Upper lobe of right lung (tissue), 1 donor: ENCODE data around the gene PCSK9. TPM values are rescaled to one million over a fixed set of nuclear protein-coding genes. Genes with fewer than 3 reads are reported as not detected.

Experiments
- ATAC-seq: fragments of 200-7000 bp; cut with Tn5 transposase; one replicate; pipeline ENCODE4 v1.9.1; 2020; ENCODE audit warnings: mild to moderate bottlenecking, moderate library complexity
- DNase-seq: peaks from one replicate; pipeline ENCODE4 v3.0.0-alpha.2; 2020
- H3K27ac ChIP-seq: fragments of 200-600 bp; one replicate; pipeline ENCODE4 v1.8.0; 2022
- H3K27me3 ChIP-seq: fragments of 200-600 bp; one replicate; pipeline ENCODE4 v1.8.0; 2022; ENCODE audit warnings: mild to moderate bottlenecking
- H3K36me3 ChIP-seq: fragments of 200-600 bp; one replicate; pipeline ENCODE4 v1.8.0; 2022
- H3K4me1 ChIP-seq: fragments of 200-600 bp; one replicate; pipeline ENCODE4 v1.8.0; 2022
- H3K4me3 ChIP-seq: fragments of 200-600 bp; one replicate; pipeline ENCODE4 v1.8.0; 2022; ENCODE audit warnings: mild to moderate bottlenecking
- H3K9me3 ChIP-seq: fragments of 200-600 bp; one replicate; pipeline ENCODE4 v1.8.0; 2022
- CTCF ChIP-seq: fragments of 200-600 bp; IDR thresholded peaks from one replicate; pipeline ENCODE4 v1.8.0; 2022; ENCODE audit warnings: antibody characterized with exemption
- intact Hi-C: fragments of 100-400 bp; cut with DNase I; formaldehyde crosslinking; loops from one replicate; pipeline ENCODE4 v1.11.0; 2022
- total RNA-seq: library from RNA; stranded (reverse); fragmentation: NEBNext Ultra II Directional; extraction: Animal tissue kit (Norgen Biotek cat#: 25700); gene quantifications from one replicate; pipeline ENCODE4 v1.2.1, GENCODE V29; 2021
- donor health status: DM: no; HTN: yes; CAD: no; lungs with severe emphysema.

The PCSK9 gene
- total RNA-seq, 1 donor from 2014 or later: 23.5 TPM

- intact Hi-C loops: no loop called here
- peak; percentile 79 for ATAC-seq
- no peak overlapping the region for H3K27ac ChIP-seq
- no peaks in the 10 kb centered on the region for H3K27me3 ChIP-seq
- H3K36me3 ChIP-seq: peaks cover 96% of the 10 kb centered on the region
- no peak for DNase-seq
- no peak overlapping the region for H3K4me3 ChIP-seq
- TF ChIP-seq CTCF: peak; percentile 16
- no peaks in the 10 kb centered on the region for H3K9me3 ChIP-seq
- no peaks in the 10 kb centered on the region for H3K4me1 ChIP-seq
Observed at GRCh38 chr1:55071477-55071876, 32.1 kb downstream of the PCSK9 start.

GRCh38 chr1:55073187-55073916 lies 34.0 kb downstream of the PCSK9 start:
- Histone ChIP-seq H3K4me3 (no peak overlapping the region), H3K27ac (no peak overlapping the region), H3K36me3 (peaks cover 96% of the 10 kb centered on the region), H3K4me1 (no peaks in the 10 kb centered on the region), H3K27me3 (no peaks in the 10 kb centered on the region), H3K9me3 (no peaks in the 10 kb centered on the region)
- TF ChIP-seq CTCF: no peak
- DNase-seq (no peak), ATAC-seq (no peak)
- intact Hi-C loops: no loop called here

GRCh38 chr1:55074455-55074854 lies 35.1 kb downstream of the PCSK9 start:
- Histone ChIP-seq H3K36me3 (peaks cover 97% of the 10 kb centered on the region), H3K27me3 (no peaks in the 10 kb centered on the region), H3K27ac (no peak overlapping the region), H3K4me1 (no peaks in the 10 kb centered on the region), H3K4me3 (no peak overlapping the region), H3K9me3 (no peaks in the 10 kb centered on the region)
- intact Hi-C loops: no loop called here
- DNase-seq (no peak), ATAC-seq (no peak)
- no peak for TF ChIP-seq CTCF

- no peaks in the 10 kb centered on the region for H3K9me3 ChIP-seq
- no peak overlapping the region for H3K27ac ChIP-seq
- no peak for TF ChIP-seq CTCF
- no peak for DNase-seq
- ATAC-seq: no peak
- no peak overlapping the region for H3K4me3 ChIP-seq
- intact Hi-C loops: no loop called here
- H3K4me1 ChIP-seq: no peaks in the 10 kb centered on the region
- no peaks in the 10 kb centered on the region for H3K27me3 ChIP-seq
- peaks cover 98% of the 10 kb centered on the region for H3K36me3 ChIP-seq
Observed at GRCh38 chr1:55076356-55076755, 37.0 kb downstream of the PCSK9 start.

GRCh38 chr1:55078470-55078869 lies 39.1 kb downstream of the PCSK9 start:
- no peak for DNase-seq
- Histone ChIP-seq H3K9me3 (no peaks in the 10 kb centered on the region), H3K27ac (no peak overlapping the region), H3K4me1 (no peaks in the 10 kb centered on the region), H3K4me3 (no peak overlapping the region), H3K36me3 (peaks cover 98% of the 10 kb centered on the region), H3K27me3 (no peaks in the 10 kb centered on the region)
- intact Hi-C loops: no loop called here
- no peak for TF ChIP-seq CTCF
- no peak for ATAC-seq

- Histone ChIP-seq H3K4me1 (no peaks in the 10 kb centered on the region), H3K27me3 (no peaks in the 10 kb centered on the region), H3K9me3 (no peaks in the 10 kb centered on the region), H3K27ac (no peak overlapping the region), H3K4me3 (no peak overlapping the region), H3K36me3 (peaks cover 100% of the 10 kb centered on the region)
- TF ChIP-seq CTCF: no peak
- intact Hi-C loops: no loop called here
- ATAC-seq (peak; percentile 29), DNase-seq (no peak)
Observed at GRCh38 chr1:55079651-55080050, 40.3 kb downstream of the PCSK9 start.
